K562 (cell line): ENCODE data around the gene C11orf86. TPM values are rescaled to one million over a fixed set of nuclear protein-coding genes. Genes with fewer than 3 reads are reported as not detected.

Experiments used
- ATAC-seq: fragments of 200-7000 bp; cut with Tn5 transposase; 3 replicates; pipeline ENCODE4 v1.9.1; 2020; ENCODE audit warnings: moderate library complexity
- BruUV-seq: library from RNA; stranded (reverse); fragments of 400-500 nt; replicated peaks from 2 replicates; lab custom pipeline; 2021; lab: Mats Ljungman, UMichigan
- CTCF ChIA-PET: fragments of 300-600 bp; formaldehyde crosslinking; extraction: SDS; loops from one replicate; lab custom pipeline; 2021; ENCODE audit warnings: low intra/inter-chr PET ratio; lab: Yijun Ruan, JAX
- POLR2A ChIA-PET: fragments of 300-600, 350-650 bp; sonication (Branson Sonifier 250); formaldehyde crosslinking; extraction: SDS; loops from one replicate; lab custom pipeline; 2021; ENCODE audit warnings: antibody characterized with exemption, inconsistent platforms; lab: Yijun Ruan, JAX
- DNase-seq, 4 experiments: peaks; one replicate each; pipeline versions ENCODE4 v3.0.0 to v3.0.0-alpha.2; 2011 to 2018; ENCODE audit warnings: low spot score in 3 of 4, mixed read lengths in 3 of 4; ENCODE audit errors: extremely low read depth in 1 of 4
- FAIRE-seq: peaks from 2 replicates; lab custom pipeline; 2011; peaks lifted over from hg19 to GRCh38; lab: Jason Lieb, UNC
- H2AFZ ChIP-seq: 2 replicates; pipeline ENCODE4 v1.6.0; 2011; ENCODE audit warnings: low read depth, low read length, control low read depth, inconsistent platforms
- H3K27ac ChIP-seq: fragments of 200-600 bp; 3 replicates; pipeline ENCODE4 v1.8.0; 2011; ENCODE audit warnings: low read depth, mild to moderate bottlenecking, control low read depth, inconsistent platforms, low read length, moderate library complexity, mixed read lengths; ENCODE audit errors: extremely low read depth
- H3K27me3 ChIP-seq, 2 experiments: fragments of 300-600 bp in 1 of 2; 2 replicates in 1 of 2; 3 replicates in 1 of 2; pipeline versions ENCODE4 v1.6.0 to v1.8.0; 2011; ENCODE audit warnings: inconsistent platforms in 2 of 2, low read length in 2 of 2, mild to moderate bottlenecking in 1 of 2, mixed read lengths in 1 of 2, moderate library complexity in 1 of 2; ENCODE audit not compliant: control insufficient read depth in 2 of 2, insufficient read depth in 2 of 2
- H3K36me3 ChIP-seq: fragments of 300-600 bp; 3 replicates; pipeline ENCODE4 v1.8.0; 2011; ENCODE audit warnings: mild to moderate bottlenecking, low read length, inconsistent platforms; ENCODE audit not compliant: control insufficient read depth, insufficient read depth
- H3K4me1 ChIP-seq, 2 experiments: fragments of 200-600 bp in 1 of 2; replicated peaks in 1 of 2; 2 replicates in 1 of 2; 3 replicates in 1 of 2; pipeline versions ENCODE4 v1.5.1 to v1.8.0; 2011; ENCODE audit warnings: inconsistent platforms in 2 of 2, low read length in 2 of 2, mild to moderate bottlenecking in 1 of 2, mixed read lengths in 1 of 2, moderate library complexity in 1 of 2; ENCODE audit not compliant: control insufficient read depth in 2 of 2, insufficient read depth in 2 of 2
- H3K4me2 ChIP-seq: 2 replicates; pipeline ENCODE4 v1.6.1; 2011; ENCODE audit warnings: low read length, control low read depth, inconsistent platforms, mixed read lengths; ENCODE audit not compliant: insufficient read depth
- H3K4me3 ChIP-seq: fragments of 200-600 bp; sonication (generic), shearing (Covaris generic); 2 replicates; pipeline ENCODE4 v1.5.1; 2016; ENCODE audit warnings: control low read depth, inconsistent platforms
- H3K79me2 ChIP-seq: fragments of 200-600 bp; 3 replicates; pipeline ENCODE4 v1.8.0; 2011; ENCODE audit warnings: low read length, inconsistent platforms; ENCODE audit not compliant: control insufficient read depth, insufficient read depth
- H3K9ac ChIP-seq, 2 experiments: 2 replicates each; pipeline versions ENCODE4 v1.6.0 to v1.6.1; 2011; ENCODE audit warnings: low read depth in 2 of 2, low read length in 2 of 2, control low read depth in 1 of 2, inconsistent platforms in 1 of 2, mild to moderate bottlenecking in 1 of 2, mixed read lengths in 1 of 2; ENCODE audit not compliant: insufficient read depth in 1 of 2
- H3K9me1 ChIP-seq: one replicate; pipeline ENCODE4 v1.6.0; 2011; ENCODE audit warnings: inconsistent platforms, mild to moderate bottlenecking, low read length, moderate library complexity; ENCODE audit not compliant: control insufficient read depth, insufficient read depth
- H3K9me3 ChIP-seq: replicated peaks from 2 replicates; pipeline ENCODE4 v1.5.1; 2011; ENCODE audit warnings: low read depth, low read length, inconsistent platforms; ENCODE audit not compliant: control insufficient read depth, insufficient read depth
- H4K20me1 ChIP-seq: replicated peaks from 2 replicates; pipeline ENCODE4 v1.6.1; 2011; ENCODE audit warnings: low read length, inconsistent platforms, mixed read lengths; ENCODE audit not compliant: control insufficient read depth, insufficient read depth
- FOXK1 ChIP-seq: sonication (generic); formaldehyde crosslinking; IDR thresholded peaks from 2 replicates; pipeline ENCODE4 v1.8.0; 2022; ENCODE audit warnings: missing genetic modification reagents, mild to moderate bottlenecking, borderline replicate concordance
- GTF2A2 ChIP-seq: IDR thresholded peaks from 2 replicates; pipeline ENCODE4 v1.6.1; 2016; ENCODE audit warnings: mild to moderate bottlenecking, missing genetic modification characterization, missing compliant biosample characterization
- HEY1 ChIP-seq: fragments of 250-450 bp; sonication (Bioruptor Pico); IDR thresholded peaks from 2 replicates; pipeline ENCODE4 v1.5.0; 2020; ENCODE audit warnings: mild to moderate bottlenecking, moderate library complexity, borderline replicate concordance
- MEIS2 ChIP-seq: fragments of 450-650 bp; IDR thresholded peaks from 2 replicates; pipeline ENCODE4 v1.6.1; 2014; ENCODE audit warnings: mild to moderate bottlenecking; ENCODE audit not compliant: partially characterized antibody
- NBN ChIP-seq: fragments of 450-650 bp; IDR thresholded peaks from 2 replicates; pipeline ENCODE4 v1.6.1; 2016; ENCODE audit warnings: low read depth, mild to moderate bottlenecking
- NFRKB ChIP-seq: fragments of 450-650 bp; IDR thresholded peaks from 2 replicates; pipeline ENCODE4 v1.6.1; 2016; ENCODE audit warnings: low read depth
- NR1H2 ChIP-seq: sonication (generic); formaldehyde crosslinking; IDR thresholded peaks from 2 replicates; pipeline ENCODE4 v1.4.0; 2020; ENCODE audit warnings: mild to moderate bottlenecking, missing genetic modification reagents
- PML ChIP-seq: IDR thresholded peaks from 2 replicates; pipeline ENCODE4 v1.6.1; 2012; ENCODE audit warnings: low read length, inconsistent platforms
- RBM34 ChIP-seq: fragments of 200-400 bp; formaldehyde crosslinking; IDR thresholded peaks from 2 replicates; pipeline ENCODE4 v1.6.1; 2018; ENCODE audit warnings: low read length, borderline replicate concordance; ENCODE audit not compliant: insufficient read depth
- SMARCE1 ChIP-seq: fragments of 450-650 bp; IDR thresholded peaks from 2 replicates; pipeline ENCODE4 v1.7.1; 2016; ENCODE audit warnings: mild to moderate bottlenecking
- TAF9B ChIP-seq: fragments of 450-650 bp; IDR thresholded peaks from 2 replicates; pipeline ENCODE4 v1.6.1; 2018; ENCODE audit warnings: mild to moderate bottlenecking; ENCODE audit not compliant: partially characterized antibody
- YY1 ChIP-seq, 3 experiments: IDR thresholded peaks; 2 replicates each; pipeline ENCODE4 v1.6.1; 2011; ENCODE audit warnings: low read length in 2 of 3, mild to moderate bottlenecking in 2 of 3, moderate library complexity in 2 of 3, borderline replicate concordance in 1 of 3, control low read depth in 1 of 3, low read depth in 1 of 3; ENCODE audit not compliant: insufficient read depth in 3 of 3, insufficient replicate concordance in 2 of 3, control insufficient read depth in 1 of 3, insufficient read length in 1 of 3; ENCODE audit errors: extremely low read depth in 1 of 3
- ZFX ChIP-seq: sonication (generic); formaldehyde crosslinking; IDR thresholded peaks from 2 replicates; pipeline ENCODE4 v1.8.0; 2022; ENCODE audit warnings: mild to moderate bottlenecking, missing genetic modification reagents, moderate library complexity
- ZNF217 ChIP-seq: sonication (generic); formaldehyde crosslinking; IDR thresholded peaks from 2 replicates; pipeline ENCODE4 v1.8.0; 2022; ENCODE audit warnings: mild to moderate bottlenecking, missing genetic modification reagents
- ZNF316 ChIP-seq: fragments of 450-650 bp; IDR thresholded peaks from 2 replicates; pipeline ENCODE4 v1.6.1; 2016
- ZNF324 ChIP-seq: fragments of 250-450 bp; sonication (Bioruptor Pico); IDR thresholded peaks from 2 replicates; pipeline ENCODE4 v1.4.0; 2020; ENCODE audit warnings: mild to moderate bottlenecking
- ZNF444 ChIP-seq: fragments of 250-450 bp; sonication (Bioruptor Pico); IDR thresholded peaks from 2 replicates; pipeline ENCODE4 v1.4.0; 2020; ENCODE audit warnings: mild to moderate bottlenecking, moderate library complexity
- ZNF592 ChIP-seq: fragments of 450-650 bp; IDR thresholded peaks from 2 replicates; pipeline ENCODE4 v1.6.1; 2017; ENCODE audit warnings: antibody characterized with exemption, mild to moderate bottlenecking
- ZNF785 ChIP-seq: fragments of 250-450 bp; sonication (Bioruptor Pico); IDR thresholded peaks from 2 replicates; pipeline ENCODE4 v1.4.0; 2020; ENCODE audit warnings: mild to moderate bottlenecking
- WGBS: fragments of 100-300 bp; shearing (Covaris generic); methylation state at CpG from one replicate; pipeline ENCODE4 v1.1.6; 2016; ENCODE audit warnings: low coverage, mixed read lengths; ENCODE audit not compliant: insufficient coverage; ENCODE audit errors: missing lambda C conversion rate; 5-methylcytosine and 5-hydroxymethylcytosine counted together
- in situ Hi-C: fragments of 300-500 bp; cut with MboI; formaldehyde crosslinking; loops from 4 replicates; pipeline ENCODE4 v1.15.0; 2018; ENCODE audit warnings: inconsistent platforms, mixed read lengths
- intact Hi-C: fragments of 100-400 bp; cut with micrococcal nuclease; formaldehyde crosslinking; loops from 2 replicates; pipeline ENCODE4 v1.14.2; 2022
- polyA plus RNA-seq, 8 experiments: library from polyadenylated mRNA; depleted of rRNA in 4 of 8; stranded (reverse) in 5 of 8; unstranded in 3 of 8; fragments of >200 nt; fragmentation: Nextera tagmentation in 2 of 8; fragmentation: Illumina TruSeq in 1 of 8; extraction: Ambion mirVana in 2 of 8; extraction: Trizol in 1 of 8; gene quantifications; 2 replicates each; pipeline versions ENCODE4 v1.2.1 to v1.2.3, GENCODE V29; 2011 to 2014; ENCODE audit warnings: inconsistent platforms in 1 of 8, missing spikeins in 1 of 8
- total RNA-seq, 7 experiments: library from RNA; depleted of rRNA in 6 of 7; stranded (reverse); fragments of >200 nt in 6 of 7; fragmentation: Illumina TruSeq in 2 of 7; extraction: Trizol in 2 of 7; gene quantifications; 2 replicates each; pipeline versions ENCODE4 v1.2.1 to v1.2.3, GENCODE V29; 2011 to 2021; ENCODE audit warnings: low replicate concordance in 1 of 7

Gene C11orf86
- total and polyA plus RNA-seq, 9 of the 15 experiments (the other 6 are each of a cell fraction or from before 2014, with no cell fraction given), result not detected

GRCh38 chr11:66966351-66966750, 8.8 kb upstream of the C11orf86 start:
- no peaks in the 10 kb centered on the region for H4K20me1 ChIP-seq
- H2AFZ ChIP-seq, result peak overlapping the region; percentile 90
- peak in 1 of 4 experiments; percentile 8 for DNase-seq
- POLR2A ChIA-PET, result interaction anchor here (1.0 to 1.2 kb wide), 3 partner anchors 10 to 123 kb away, joined by 3 to 4 read pairs (median 3); partner anchors contain the start of gene RCE1
- in situ Hi-C loops, result no loop called here
- no peaks in the 10 kb centered on the region for H3K27me3 ChIP-seq
- no peaks in the 10 kb centered on the region for H3K79me2 ChIP-seq
- no peak overlapping the region for H3K4me2 ChIP-seq
- H3K27ac ChIP-seq, result no peak overlapping the region
- H3K36me3 ChIP-seq, result no peaks in the 10 kb centered on the region
- peaks cover 4% of the 10 kb centered on the region for H3K9me1 ChIP-seq
- CTCF ChIA-PET, result no interaction called here
- no peak for TF ChIP-seq NR1H2
- TF ChIP-seq ZNF324 (CRISPR knock-in tag), result no peak
- 0 out of 2 replicates have a peak, but pooled peaks have one; percentile 28 for TF ChIP-seq NFRKB
- peak; percentile 45; the same call in 1 of the 2 replicates for TF ChIP-seq ZNF592
- TF ChIP-seq ZNF785 (CRISPR knock-in tag), result no peak
- TF ChIP-seq PML, result no peak
- peak in 1 of 3 experiments; percentile 79 for TF ChIP-seq YY1 (IDR thresholded peaks at IDR 0.05; ENCODE audit: borderline replicate concordance in 1 of 3, control insufficient read depth in 1 of 3, extremely low read depth in 1 of 3, insufficient read depth in 3 of 3, insufficient read length in 1 of 3, insufficient replicate concordance in 2 of 3, low read depth in 1 of 3, low read length in 2 of 3)
- TF ChIP-seq MEIS2, result no peak
- TF ChIP-seq ZNF316, result peak; percentile 31; the same call in 1 of the 2 replicates
- no peak for TF ChIP-seq TAF9B
- no peak for TF ChIP-seq RBM34
- no peak for TF ChIP-seq ZNF217 (CRISPR knock-in tag)
- no peak for TF ChIP-seq ZNF444 (CRISPR knock-in tag)
- no peak for TF ChIP-seq FOXK1
- no peak for TF ChIP-seq GTF2A2 (tag)
- TF ChIP-seq ZFX, result no peak
- no peak for TF ChIP-seq NBN
- 0 out of 2 replicates have a peak, but pooled peaks have one; percentile 5 for TF ChIP-seq SMARCE1
- TF ChIP-seq HEY1 (CRISPR knock-in tag), result no peak
- intact Hi-C loops, result no loop called here
- peak overlapping the region in 1 of 2 experiments; percentile 27; a peak in 2 of 4 replicates for H3K9ac ChIP-seq
- no peak for FAIRE-seq
- no peak overlapping the region for H3K4me3 ChIP-seq
- no peaks in the 10 kb centered on the region for H3K9me3 ChIP-seq
- ATAC-seq, result peak; percentile 41; the same call in 2 of the 3 replicates
- BruUV-seq, result no TSS peak
- WGBS, result 29% methylated on average over 5 of the region's 5 CpGs
- peaks cover 11 to 18% of the 10 kb centered on the region in 2 experiments; a peak in 3 of 5 replicates for H3K4me1 ChIP-seq
